NK-92 (cell line): ENCODE data around the gene ALMS1.
"Not testable (repeated sequence)": the region's sequence is repeated elsewhere in the genome, so short reads cannot be mapped to it uniquely, and the experiment has no call there.

Experiments
- DNase-seq: peaks from one replicate; lab custom pipeline; 2025; ENCODE audit not compliant: unreplicated experiment; lab: John Stamatoyannopoulos, UW

The ALMS1 gene

GRCh38 chr2:73386894-73387636 is 1.4 kb downstream of the ALMS1 start:
- no peak for DNase-seq

GRCh38 chr2:73402386-73403103 is 16.9 kb downstream of the ALMS1 start:
- DNase-seq = no peak

GRCh38 chr2:73403237-73403636 is 17.6 kb downstream of the ALMS1 start:
- no peak for DNase-seq

GRCh38 chr2:73404409-73404808 is 18.8 kb downstream of the ALMS1 start:
- no peak for DNase-seq

- DNase-seq = no peak
These were observed 21.4 kb downstream of the ALMS1 start for GRCh38 chr2:73406996-73407395.

GRCh38 chr2:73408198-73408597 is 22.6 kb downstream of the ALMS1 start:
- DNase-seq = no peak

- no peak for DNase-seq
These were observed 29.1 kb downstream of the ALMS1 start for GRCh38 chr2:73414696-73415095.

- no peak for DNase-seq
These were observed 30.3 kb downstream of the ALMS1 start for GRCh38 chr2:73415906-73416305.

- DNase-seq = no peak
These were observed 32.7 kb downstream of the ALMS1 start for GRCh38 chr2:73418343-73418742.

- no peak for DNase-seq
These were observed 38.3 kb downstream of the ALMS1 start for GRCh38 chr2:73423913-73424312.

GRCh38 chr2:73426176-73426575 is 40.5 kb downstream of the ALMS1 start:
- no peak for DNase-seq

GRCh38 chr2:73436019-73436418 is 50.4 kb downstream of the ALMS1 start:
- DNase-seq = no peak

GRCh38 chr2:73444202-73444601 is 58.6 kb downstream of the ALMS1 start:
- DNase-seq = no peak

GRCh38 chr2:73448856-73449255 is 63.2 kb downstream of the ALMS1 start:
- DNase-seq = no peak

GRCh38 chr2:73449404-73449803 is 63.8 kb downstream of the ALMS1 start:
- DNase-seq = no peak

- DNase-seq = no peak
These were observed 65.8 kb downstream of the ALMS1 start for GRCh38 chr2:73451263-73451972.

GRCh38 chr2:73457982-73458381 is 72.3 kb downstream of the ALMS1 start:
- no peak for DNase-seq

- not testable (repeated sequence) for DNase-seq
These were observed 76.8 kb downstream of the ALMS1 start for GRCh38 chr2:73462388-73462787.

- no peak for DNase-seq
These were observed 82.7 kb downstream of the ALMS1 start for GRCh38 chr2:73468376-73468775.

GRCh38 chr2:73483874-73484273 is 98.2 kb downstream of the ALMS1 start:
- not testable (repeated sequence) for DNase-seq

- DNase-seq = no peak
These were observed 101.5 kb downstream of the ALMS1 start for GRCh38 chr2:73487112-73487657.

- DNase-seq = no peak
These were observed 102.4 kb downstream of the ALMS1 start for GRCh38 chr2:73488079-73488478.
